ENCODE measurements around the gene PALLD. TPM values are rescaled to one million over a fixed set of nuclear protein-coding genes. Genes with fewer than 3 reads are reported as not detected.

PALLD gene
- total and polyA plus RNA-seq, 2 of the 8 experiments (the other 6 are each of a cell fraction or from before 2014, with no cell fraction given) = 10.5 to 25.0 TPM

DNA sequence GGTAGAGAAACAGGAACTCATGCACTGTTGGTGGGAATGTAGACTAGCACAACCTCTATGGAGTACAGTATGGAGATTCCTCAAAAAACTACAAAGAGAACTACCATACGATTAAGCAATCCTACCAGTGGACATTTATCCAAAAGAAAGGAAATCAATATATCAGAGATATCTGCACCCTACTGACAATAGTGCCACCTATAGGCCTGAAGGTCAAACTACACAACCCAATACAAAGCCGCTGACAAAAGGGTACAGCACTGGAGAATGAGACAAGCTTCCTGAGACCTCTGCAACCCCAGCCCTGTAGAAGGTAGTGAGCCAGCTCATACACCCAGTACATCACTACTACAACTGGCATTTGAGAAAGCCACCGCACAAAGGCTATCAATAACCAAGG, 446.1 kb downstream of the PALLD start:
- no peaks in the 10 kb centered on the region for H3K79me1 ChIP-seq (ENCODE audit: low read depth, low read length)
- no peaks in the 10 kb centered on the region for H3K36me3 ChIP-seq (ENCODE audit: control insufficient read depth in 2 of 4, insufficient read depth in 4 of 4, low read length in 3 of 4)
- no peak overlapping the region for H3K4me2 ChIP-seq (ENCODE audit: insufficient read depth in 1 of 2, low read depth in 2 of 2, low read length in 2 of 2)
- POLR2A ChIA-PET (ENCODE audit: partially characterized antibody) = no interaction called here
- H3K27me3 ChIP-seq (replicated peaks in 1 of 4; ENCODE audit: control insufficient read depth in 3 of 4, extremely low read depth in 1 of 4, insufficient read depth in 3 of 4, low read length in 3 of 4) = no peaks in the 10 kb centered on the region
- WGBS, 2 experiments (ENCODE audit: extremely low coverage in 1 of 2, insufficient coverage in 1 of 2, insufficient read length in 1 of 2, insufficient replicate concordance in 2 of 2, low coverage in 1 of 2, low lambda C conversion rate in 2 of 2, missing lambda C conversion rate in 1 of 2) = 51% methylated on average over 3 of the region's 3 CpGs; no CpG with 5 or more reads in 1 of the 2 experiments
- no peak overlapping the region for H3K4ac ChIP-seq (replicated peaks; ENCODE audit: insufficient read length, low read depth, low read length)
- H3K18ac ChIP-seq (ENCODE audit: extremely low read depth, low read length) = no peak overlapping the region
- no peak overlapping the region for H3K23ac ChIP-seq (ENCODE audit: insufficient read length)
- no peak overlapping the region for H2AFZ ChIP-seq (ENCODE audit: low read length)
- no peak overlapping the region for H2BK5ac ChIP-seq (ENCODE audit: low read depth, low read length)
- H4K91ac ChIP-seq (replicated peaks; ENCODE audit: insufficient read length, low read length) = no peak overlapping the region
- H3K14ac ChIP-seq (ENCODE audit: insufficient read length) = no peak overlapping the region
- H2BK20ac ChIP-seq (ENCODE audit: low read length) = no peak overlapping the region
- H4K5ac ChIP-seq (ENCODE audit: insufficient read length, low read depth, low read length) = no peak overlapping the region
- H2AK5ac ChIP-seq (ENCODE audit: low read depth, low read length) = no peak overlapping the region
- H2BK15ac ChIP-seq (ENCODE audit: low read length) = no peak overlapping the region
- H3K4me1 ChIP-seq (replicated peaks in 1 of 4; ENCODE audit: control insufficient read depth in 3 of 4, insufficient read depth in 4 of 4, low read length in 3 of 4) = no peaks in the 10 kb centered on the region
- no peak overlapping the region for H3K4me3 ChIP-seq (ENCODE audit: extremely low read depth in 1 of 4, insufficient read depth in 2 of 4, low read depth in 3 of 4, low read length in 4 of 4)
- FAIRE-seq (peak; percentile 65), DNase-seq (ENCODE audit: low read depth in 1 of 2, low spot score in 2 of 2) (peak in 1 of 2 experiments; percentile 51)
- no peaks in the 10 kb centered on the region for H4K20me1 ChIP-seq (replicated peaks in 1 of 2; ENCODE audit: control insufficient read depth in 1 of 2, insufficient read depth in 2 of 2, low read length in 2 of 2)
- H3K23me2 ChIP-seq (ENCODE audit: low read depth, low read length) = no peaks in the 10 kb centered on the region
- no peaks in the 10 kb centered on the region for H3K9me3 ChIP-seq (ENCODE audit: insufficient read depth in 2 of 2, low read depth in 1 of 2, low read length in 1 of 2)
- H2BK120ac ChIP-seq (replicated peaks; ENCODE audit: low read depth, low read length) = no peak overlapping the region
- no peak overlapping the region for H4K8ac ChIP-seq (ENCODE audit: extremely low read depth, insufficient read depth, low read length)
- no peaks in the 10 kb centered on the region for H3K79me2 ChIP-seq (ENCODE audit: control insufficient read depth in 1 of 2, insufficient read depth in 2 of 2, low read length in 2 of 2)
- no peak overlapping the region for H2BK12ac ChIP-seq (ENCODE audit: low read depth, low read length)
- H3K9ac ChIP-seq (replicated peaks in 1 of 4; ENCODE audit: extremely low read depth in 1 of 4, low read depth in 3 of 4, low read length in 3 of 4) = no peak overlapping the region
- H3K56ac ChIP-seq (replicated peaks; ENCODE audit: insufficient read length, low read depth, low read length) = no peak overlapping the region
- no peak overlapping the region for H3K27ac ChIP-seq (ENCODE audit: low read depth, low read length)
- CTCF ChIA-PET (ENCODE audit: partially characterized antibody) = interaction anchor here (0.6 to 2.8 kb wide), 33 partner anchors 8 to 838 kb away, joined by 3 to 26 read pairs (median 4); partner anchors contain the start of gene CBR4
- TF ChIP-seq, protein P1, sequence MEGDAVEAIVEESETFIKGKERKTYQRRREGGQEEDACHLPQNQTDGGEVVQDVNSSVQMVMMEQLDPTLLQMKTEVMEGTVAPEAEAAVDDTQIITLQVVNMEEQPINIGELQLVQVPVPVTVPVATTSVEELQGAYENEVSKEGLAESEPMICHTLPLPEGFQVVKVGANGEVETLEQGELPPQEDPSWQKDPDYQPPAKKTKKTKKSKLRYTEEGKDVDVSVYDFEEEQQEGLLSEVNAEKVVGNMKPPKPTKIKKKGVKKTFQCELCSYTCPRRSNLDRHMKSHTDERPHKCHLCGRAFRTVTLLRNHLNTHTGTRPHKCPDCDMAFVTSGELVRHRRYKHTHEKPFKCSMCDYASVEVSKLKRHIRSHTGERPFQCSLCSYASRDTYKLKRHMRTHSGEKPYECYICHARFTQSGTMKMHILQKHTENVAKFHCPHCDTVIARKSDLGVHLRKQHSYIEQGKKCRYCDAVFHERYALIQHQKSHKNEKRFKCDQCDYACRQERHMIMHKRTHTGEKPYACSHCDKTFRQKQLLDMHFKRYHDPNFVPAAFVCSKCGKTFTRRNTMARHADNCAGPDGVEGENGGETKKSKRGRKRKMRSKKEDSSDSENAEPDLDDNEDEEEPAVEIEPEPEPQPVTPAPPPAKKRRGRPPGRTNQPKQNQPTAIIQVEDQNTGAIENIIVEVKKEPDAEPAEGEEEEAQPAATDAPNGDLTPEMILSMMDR (IDR thresholded peaks at IDR 0.05; ENCODE audit: control extremely low read depth in 1 of 3, insufficient read depth in 1 of 3, low read depth in 1 of 3, low read length in 3 of 3) = peak in 2 of 3 experiments; percentile 61 to 71; a peak in 3 of 4 replicates
- TF ChIP-seq YY1 (IDR thresholded peaks at IDR 0.05; ENCODE audit: low read depth, low read length) (no peak), EZH2 (IDR thresholded peaks at IDR 0.05; ENCODE audit: low read depth, low read length, severe bottlenecking) (no peak), SP2 (IDR thresholded peaks at IDR 0.05; ENCODE audit: low read length) (no peak), SAP30 (IDR thresholded peaks at IDR 0.05; ENCODE audit: insufficient read depth, insufficient replicate concordance, low read length) (no peak), GABPA (IDR thresholded peaks at IDR 0.05; ENCODE audit: borderline replicate concordance, insufficient read depth, low read length) (no peak), RAD21 (IDR thresholded peaks at IDR 0.05 in 1 of 2, conservative IDR thresholded peaks at IDR 0.05 in 1 of 2; ENCODE audit: low read depth in 2 of 2, low read length in 2 of 2) (peak; percentile 66 to 69), POU5F1 (IDR thresholded peaks at IDR 0.05; ENCODE audit: low read depth, low read length) (no peak), CEBPB (IDR thresholded peaks at IDR 0.05; ENCODE audit: low read depth, low read length) (peak; percentile 76), FOSL1 (IDR thresholded peaks at IDR 0.05; ENCODE audit: insufficient read depth, low read depth, low read length) (no peak), BRCA1 (IDR thresholded peaks at IDR 0.05; ENCODE audit: low read depth, low read length) (no peak)

Data from H1 (cell line).